22Rv1 (cell line): ENCODE measurements around the gene LCN15.

Source experiments
- H3K27ac ChIP-seq: fragments of 450-650 bp; 2 replicates; pipeline ENCODE4 v1.5.1; 2017
- CTCF ChIP-seq: fragments of 450-650 bp; IDR thresholded peaks from 2 replicates; pipeline ENCODE4 v1.5.1; 2017; ENCODE audit warnings: mild to moderate bottlenecking
- ZFX ChIP-seq: fragments of 450-650 bp; IDR thresholded peaks from 2 replicates; pipeline ENCODE4 v1.6.1; 2017; ENCODE audit warnings: antibody characterized with exemption, borderline replicate concordance

The LCN15 gene

DNA sequence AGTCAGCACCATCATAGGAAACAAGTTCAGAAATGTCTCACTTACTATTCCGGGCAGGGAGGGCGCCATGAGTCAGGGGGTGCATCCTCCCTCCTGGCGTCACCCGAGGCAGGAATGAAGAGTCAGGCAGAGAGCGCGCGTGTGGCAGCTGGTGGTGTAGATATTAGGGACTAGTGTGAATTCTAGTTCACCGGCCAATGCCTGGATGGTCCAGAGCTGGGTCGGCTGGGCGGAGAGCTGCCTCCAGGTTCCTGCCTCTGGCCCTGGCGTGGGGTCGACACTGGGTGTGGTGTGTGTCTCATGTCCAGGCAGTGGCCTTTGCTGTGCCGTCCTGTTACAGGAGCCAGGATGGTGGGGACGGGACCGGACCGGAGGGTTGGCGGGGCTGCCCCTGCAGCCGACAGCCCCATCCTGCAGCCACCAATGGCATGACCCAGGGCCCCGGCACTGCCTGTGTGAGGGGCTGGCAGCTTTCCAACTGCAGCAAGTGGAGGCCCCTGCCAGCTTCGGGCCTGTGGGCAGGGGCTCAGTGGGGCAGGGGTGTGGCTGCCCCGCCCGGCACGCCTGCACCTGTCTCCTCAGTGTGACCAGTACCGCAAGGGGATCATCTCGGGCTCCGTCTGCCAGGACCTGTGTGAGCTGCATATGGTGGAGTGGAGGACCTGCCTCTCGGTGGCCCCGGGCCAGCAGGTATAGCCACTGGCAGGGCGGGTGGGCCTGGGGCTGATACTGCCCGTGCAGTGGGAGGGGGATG lies 42.8 kb downstream of the LCN15 start:
- TF ChIP-seq ZFX = no peak
- TF ChIP-seq CTCF = no peak
- peak overlapping the region; percentile 85; the same call in 1 of the 2 replicates for H3K27ac ChIP-seq

DNA sequence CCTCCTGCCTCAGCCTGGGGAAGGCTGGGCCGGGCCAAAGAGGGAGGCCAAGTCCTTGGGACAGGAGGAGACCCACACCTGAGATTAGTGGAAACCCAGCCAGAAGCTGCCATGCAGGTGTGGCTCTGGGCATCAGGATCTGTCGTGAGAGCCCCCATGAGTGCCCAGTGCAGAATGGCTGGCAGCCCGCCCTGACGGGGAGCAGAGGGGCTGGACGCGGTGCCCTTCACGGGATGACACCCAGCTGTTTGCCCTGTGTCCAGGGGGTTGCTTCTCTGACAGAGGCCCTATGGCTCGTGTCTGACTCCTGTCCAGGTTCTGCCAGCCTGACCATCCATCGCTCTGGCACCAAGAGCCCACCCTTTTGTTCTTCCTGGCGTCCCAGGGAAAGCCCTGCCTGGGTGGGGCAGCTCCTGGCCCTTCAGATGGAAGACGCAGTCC lies 43.4 kb downstream of the LCN15 start:
- peak overlapping the region; percentile 85 for H3K27ac ChIP-seq
- no peak for TF ChIP-seq CTCF
- no peak for TF ChIP-seq ZFX

- peak overlapping the region; percentile 85 for H3K27ac ChIP-seq
- TF ChIP-seq ZFX (no peak), CTCF (no peak)
Observed at GRCh38 chr9:136720251-136720897, 43.9 kb downstream of the LCN15 start.

- TF ChIP-seq ZFX (no peak), CTCF (no peak)
- no peak overlapping the region for H3K27ac ChIP-seq
Observed at GRCh38 chr9:136719195-136719880, 45.0 kb downstream of the LCN15 start.

DNA sequence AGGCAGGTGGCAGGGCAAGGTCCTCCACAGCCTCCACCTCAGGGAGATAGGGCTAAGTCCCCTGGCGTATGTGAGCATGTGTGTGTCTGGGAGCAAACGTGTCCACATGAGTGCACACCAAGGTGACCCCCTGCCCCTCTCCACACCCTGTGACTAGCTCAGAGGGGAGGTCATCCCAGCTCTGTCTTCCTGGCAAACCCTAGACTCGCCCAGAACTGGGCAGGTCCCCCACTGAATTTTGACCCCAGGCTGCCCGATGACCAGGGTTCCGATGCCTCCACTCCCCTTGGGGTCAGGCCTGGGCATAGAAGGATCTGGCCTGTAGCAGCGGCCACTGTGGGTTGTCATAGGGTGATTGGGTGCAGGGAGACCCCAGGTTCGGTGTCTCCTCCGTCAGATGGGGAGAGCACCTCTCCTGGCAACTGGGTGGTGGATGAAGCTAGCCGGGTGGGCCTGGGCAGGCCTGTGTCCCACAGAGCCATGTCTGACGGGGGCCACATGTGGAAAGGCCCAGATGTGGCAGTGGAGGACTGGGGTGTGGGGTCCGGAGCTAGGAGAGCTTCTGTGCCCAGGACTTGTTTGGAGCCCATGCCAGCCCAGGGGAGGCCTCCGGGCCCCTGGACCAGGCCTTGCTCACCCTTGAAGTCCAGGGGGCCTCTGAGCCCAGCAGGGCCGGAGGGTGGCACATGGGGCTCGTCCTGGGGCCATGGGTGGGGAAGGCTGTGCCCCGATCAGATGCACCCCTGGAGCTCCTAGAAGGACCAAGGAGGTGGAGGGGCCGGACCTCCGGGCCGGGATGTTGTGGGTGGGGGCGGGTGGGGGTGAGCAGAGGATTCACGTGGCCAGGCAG lies 45.7 kb downstream of the LCN15 start:
- TF ChIP-seq ZFX (no peak), CTCF (no peak)
- H3K27ac ChIP-seq = no peak overlapping the region

DNA sequence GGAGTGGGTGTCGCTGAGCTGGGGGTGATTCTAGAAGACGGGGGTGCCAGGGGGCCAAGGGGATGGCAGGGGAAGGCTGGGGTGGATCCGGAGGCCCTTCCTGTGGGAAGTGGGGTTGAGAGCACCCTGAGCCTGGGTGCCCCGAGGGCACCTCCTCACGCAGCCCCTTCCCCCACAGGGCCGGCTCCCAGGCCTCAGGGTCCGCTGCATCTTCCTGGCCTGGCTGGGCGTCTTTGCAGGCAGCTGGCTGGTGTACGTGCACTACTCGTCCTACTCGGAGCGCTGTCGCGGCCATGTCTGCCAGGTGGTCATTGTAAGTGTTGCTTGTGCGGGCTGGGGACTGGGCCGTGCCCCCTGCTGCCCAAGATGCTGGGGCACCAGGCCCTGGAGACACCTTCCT lies 46.9 kb downstream of the LCN15 start:
- H3K27ac ChIP-seq = no peak overlapping the region
- TF ChIP-seq CTCF (no peak), ZFX (no peak)
